ENCODE measurements around the gene RRP12.

DNA sequence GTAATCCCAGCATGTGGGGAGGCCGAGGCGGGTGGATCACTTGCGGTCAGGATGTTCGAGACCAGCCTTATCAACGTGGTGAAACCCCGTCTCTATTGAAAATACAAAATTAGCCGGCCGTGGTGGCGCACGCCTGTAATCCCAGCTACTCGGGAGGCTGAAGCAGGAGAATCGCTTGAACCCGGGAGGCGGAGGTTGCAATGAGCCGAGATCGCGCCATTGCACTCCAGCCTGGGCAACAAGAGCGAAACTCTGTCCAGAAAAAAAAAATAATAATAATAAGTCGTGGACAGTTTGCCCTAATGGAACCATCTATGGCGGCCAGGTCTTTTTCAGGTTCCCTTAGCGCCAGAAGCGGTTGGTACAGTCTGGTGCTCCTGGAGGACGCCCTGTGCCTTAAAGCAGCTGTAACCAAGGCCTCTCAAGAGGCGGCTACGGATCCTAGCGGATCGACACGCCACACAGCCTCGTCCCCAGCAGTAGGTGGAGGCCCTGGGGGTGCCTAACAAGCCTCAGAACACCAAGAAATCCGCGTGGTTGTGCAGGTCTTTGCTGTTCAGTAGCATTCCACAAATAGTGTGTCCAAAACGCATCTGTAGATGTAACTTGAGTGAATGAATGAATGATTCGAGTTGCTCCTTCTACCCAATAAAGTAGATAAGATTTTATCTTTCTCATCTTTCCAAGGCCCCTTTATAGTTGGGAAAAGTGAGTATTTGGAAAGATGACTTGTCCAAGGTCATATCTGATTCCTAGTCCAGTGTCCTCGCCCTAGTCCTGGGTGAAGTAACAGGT, 25.8 kb upstream of the RRP12 start:
- TF ChIP-seq POLR2A (IDR thresholded peaks at IDR 0.05; ENCODE audit: low read length) (no peak), GATA1 (IDR thresholded peaks at IDR 0.05; ENCODE audit: low read depth, low read length) (no peak)
